Chondrocyte (in vitro differentiated cells): Measurements from ENCODE around the gene ATF7. TPM values are rescaled to one million over a fixed set of nuclear protein-coding genes. Genes with fewer than 3 reads are reported as not detected.

Experiments
- DNase-seq: peaks from one replicate; pipeline ENCODE4 v3.0.0; 2021; ENCODE audit warnings: mixed read lengths, low spot score
- H3K27ac Mint-ChIP-seq: one replicate; pipeline ENCODE4 v1.8.0; 2021; ENCODE audit warnings: mild to moderate bottlenecking, moderate library complexity, mixed read lengths; ENCODE audit not compliant: unreplicated experiment
- H3K27me3 Mint-ChIP-seq: 2 replicates; pipeline ENCODE4 v1.8.0; 2021; ENCODE audit warnings: low read depth, mixed read lengths
- H3K36me3 Mint-ChIP-seq: 2 replicates; pipeline ENCODE4 v1.8.0; 2021; ENCODE audit warnings: low read depth, mixed read lengths
- H3K4me1 Mint-ChIP-seq: 2 replicates; pipeline ENCODE4 v1.8.0; 2021; ENCODE audit warnings: low read depth, mild to moderate bottlenecking, mixed read lengths
- H3K4me3 Mint-ChIP-seq: one replicate; pipeline ENCODE4 v1.8.0; 2021; ENCODE audit warnings: mild to moderate bottlenecking, moderate library complexity, mixed read lengths; ENCODE audit not compliant: unreplicated experiment
- H3K9me3 Mint-ChIP-seq: 2 replicates; pipeline ENCODE4 v1.8.0; 2021; ENCODE audit warnings: low read depth, mixed read lengths
- CTCF ChIP-seq: fragments of 200-600 bp; sonication (generic); IDR thresholded peaks from 2 replicates; pipeline ENCODE4 v1.5.0; 2021; ENCODE audit warnings: antibody characterized with exemption, mild to moderate bottlenecking, moderate library complexity
- total RNA-seq: library from RNA; stranded (reverse); gene quantifications from 3 replicates; pipeline ENCODE4 v1.2.1, GENCODE V29; 2021

The ATF7 gene
- total RNA-seq, 1 donor from 2014 or later: 44.4 TPM

- DNase-seq: no peak
- TF ChIP-seq CTCF: no peak
- Mint-ChIP-seq H3K27ac (no peak overlapping the region), H3K4me3 (no peak overlapping the region), H3K4me1 (peaks cover 13% of the 10 kb centered on the region), H3K9me3 (no peaks in the 10 kb centered on the region), H3K27me3 (no peaks in the 10 kb centered on the region), H3K36me3 (peaks cover 36% of the 10 kb centered on the region)
These were observed 38.8 kb upstream of the ATF7 start for GRCh38 chr12:53664936-53665335.

DNA sequence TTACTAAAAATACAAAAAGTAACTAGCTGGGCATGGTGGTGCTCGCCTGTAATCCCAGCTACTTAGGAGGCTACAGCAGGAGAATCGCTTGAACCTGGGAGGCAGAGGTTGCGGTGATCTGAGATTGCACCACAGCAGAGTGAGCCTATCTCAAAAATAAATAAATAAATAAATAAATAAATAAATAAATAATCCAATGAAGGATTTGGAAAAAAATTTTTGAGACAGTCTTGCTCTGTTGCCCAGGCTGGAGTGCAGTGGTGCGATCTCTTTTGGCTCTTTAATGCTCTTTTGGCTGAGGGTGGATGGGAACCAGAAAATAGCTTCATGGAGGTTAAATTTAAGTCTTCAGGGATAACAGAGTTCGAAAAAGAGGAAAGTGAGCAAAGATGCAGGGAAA, 38.0 kb upstream of the ATF7 start:
- TF ChIP-seq CTCF: no peak
- H3K36me3 Mint-ChIP-seq: peaks cover 30% of the 10 kb centered on the region
- no peak overlapping the region for H3K27ac Mint-ChIP-seq
- H3K4me3 Mint-ChIP-seq: no peak overlapping the region
- no peak for DNase-seq
- H3K9me3 Mint-ChIP-seq: no peaks in the 10 kb centered on the region
- peaks cover 21% of the 10 kb centered on the region for H3K4me1 Mint-ChIP-seq
- H3K27me3 Mint-ChIP-seq: no peaks in the 10 kb centered on the region

DNA sequence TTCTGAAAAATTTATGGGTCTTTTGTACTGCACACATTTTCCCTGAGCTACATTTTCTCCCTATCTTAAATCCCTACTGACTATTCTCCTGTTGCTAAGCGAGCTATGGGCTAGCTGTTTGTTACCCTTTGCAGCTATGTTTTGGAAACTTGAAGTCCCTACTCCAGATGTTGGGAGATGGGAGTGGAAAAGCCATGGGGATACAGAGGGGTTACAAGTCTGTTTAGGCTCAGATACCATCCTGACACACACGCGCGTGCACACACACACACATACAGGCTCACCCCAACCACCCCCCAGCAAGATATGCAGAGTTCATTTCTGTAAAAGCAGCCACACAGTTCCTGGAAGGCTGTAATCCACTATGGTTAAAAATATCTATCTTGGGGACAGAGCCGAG, 33.9 kb upstream of the ATF7 start:
- DNase-seq: no peak
- no peak overlapping the region for H3K4me3 Mint-ChIP-seq
- peak overlapping the region; percentile 96 for H3K27ac Mint-ChIP-seq
- H3K4me1 Mint-ChIP-seq: peaks cover 32% of the 10 kb centered on the region
- H3K9me3 Mint-ChIP-seq: no peaks in the 10 kb centered on the region
- TF ChIP-seq CTCF: no peak
- peaks cover 12% of the 10 kb centered on the region for H3K36me3 Mint-ChIP-seq
- H3K27me3 Mint-ChIP-seq: no peaks in the 10 kb centered on the region

GRCh38 chr12:53659571-53659981, 33.4 kb upstream of the ATF7 start:
- Mint-ChIP-seq H3K4me1 (peaks cover 32% of the 10 kb centered on the region), H3K27ac (peak overlapping the region; percentile 96), H3K36me3 (peaks cover 8% of the 10 kb centered on the region), H3K27me3 (no peaks in the 10 kb centered on the region), H3K4me3 (peak overlapping the region; percentile 44), H3K9me3 (no peaks in the 10 kb centered on the region)
- no peak for DNase-seq
- TF ChIP-seq CTCF: no peak

DNA sequence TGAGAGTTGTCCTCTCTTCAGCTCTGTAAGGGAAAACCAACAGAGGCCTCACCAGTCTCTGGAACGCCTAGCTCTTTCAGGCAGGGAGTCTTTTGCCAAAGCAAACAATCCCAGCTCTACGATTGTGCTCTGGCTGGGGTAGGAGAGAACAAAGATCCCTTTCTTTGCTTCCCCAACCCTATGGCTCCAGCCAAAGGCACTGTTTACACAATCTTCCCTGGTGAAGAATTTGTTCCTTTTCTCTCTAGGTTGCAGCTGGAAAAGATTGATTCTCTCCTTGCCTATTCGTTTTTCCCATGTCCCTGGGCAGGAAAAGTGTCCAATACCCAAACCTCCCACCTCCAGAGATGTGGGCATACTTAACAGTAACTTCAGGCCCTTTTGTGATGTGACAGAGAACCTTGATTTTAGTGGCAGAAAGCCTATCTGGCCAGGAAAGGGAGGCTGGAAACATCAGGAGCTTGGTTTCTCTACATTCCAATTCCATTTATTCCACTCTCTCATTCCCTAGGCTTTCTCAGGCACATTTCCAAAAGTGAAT, 32.9 kb upstream of the ATF7 start:
- H3K4me1 Mint-ChIP-seq: peaks cover 32% of the 10 kb centered on the region

More for the DNA sequence above, 32.9 kb upstream of the ATF7 start:
- no peaks in the 10 kb centered on the region for H3K27me3 Mint-ChIP-seq
- no peaks in the 10 kb centered on the region for H3K9me3 Mint-ChIP-seq
- TF ChIP-seq CTCF: no peak
- H3K27ac Mint-ChIP-seq: peak overlapping the region; percentile 96
- no peak for DNase-seq
- H3K4me3 Mint-ChIP-seq: peak overlapping the region; percentile 44
- peaks cover 5% of the 10 kb centered on the region for H3K36me3 Mint-ChIP-seq
